HCT116 (cell line): ENCODE measurements around the gene TMEM52. TPM values are rescaled to one million over a fixed set of nuclear protein-coding genes. Genes with fewer than 3 reads are reported as not detected.

Source experiments
- ATAC-seq: fragments of 200-7000 bp; cut with Tn5 transposase; 2 replicates; pipeline ENCODE4 v1.9.1; 2020; ENCODE audit warnings: mild to moderate bottlenecking, moderate library complexity
- BruUV-seq: library from RNA; stranded (reverse); fragments of 400-500 nt; replicated peaks from 2 replicates; lab custom pipeline; 2021; lab: Mats Ljungman, UMichigan
- CTCF ChIA-PET: fragments of 300-600 bp; sonication (Branson Sonifier 250); formaldehyde crosslinking; loops from one replicate; lab custom pipeline; 2021; ENCODE audit warnings: antibody characterized with exemption; lab: Charles Lee
- POLR2A ChIA-PET: fragments of 300-600, 350-600 bp; sonication (Branson Sonifier 250); formaldehyde crosslinking; loops from one replicate; lab custom pipeline; 2021; ENCODE audit warnings: antibody characterized with exemption; lab: Charles Lee
- RAD21 ChIA-PET, 2 experiments: fragments of 300-600 bp; sonication (Branson Sonifier 250); formaldehyde crosslinking; loops; one replicate each; lab custom pipeline; 2023; ENCODE audit warnings: low total read pairs in 2 of 2; ENCODE audit not compliant: uncharacterized antibody in 2 of 2, unreplicated experiment in 2 of 2, low non-redundant PET in 1 of 2; lab: Charles Lee
- DNase-seq: peaks from one replicate; pipeline ENCODE4 v3.0.0-alpha.2; 2010; ENCODE audit warnings: low read depth, low spot score
- H2AFZ ChIP-seq: fragments of 200-600 bp; shearing (Covaris generic), sonication (generic); 2 replicates; pipeline ENCODE4 v1.6.1; 2017; ENCODE audit warnings: low read depth, mixed run types, mixed read lengths, antibody characterized with exemption, low read length; ENCODE audit not compliant: poor library complexity, severe bottlenecking
- H3K27ac ChIP-seq: 2 replicates; pipeline ENCODE4 v1.5.1; 2012; ENCODE audit warnings: low read depth, low read length
- H3K27me3 ChIP-seq: fragments of 200-600 bp; sonication (generic); 2 replicates; pipeline ENCODE4 v1.6.1; 2016; ENCODE audit warnings: mixed run types, low read length, mixed read lengths; ENCODE audit not compliant: insufficient read depth
- H3K36me3 ChIP-seq, 2 experiments: fragments of 200-500 bp in 1 of 2; fragments of 200-600 bp in 1 of 2; sonication (Bioruptor generic) in 1 of 2; sonication (generic) in 1 of 2; 2 replicates each; pipeline versions ENCODE4 v1.5.1 to v1.6.1; 2014 to 2016; ENCODE audit warnings: low read length in 2 of 2, inconsistent platforms in 1 of 2, mixed read lengths in 1 of 2, mixed run types in 1 of 2; ENCODE audit not compliant: insufficient read depth in 2 of 2, control insufficient read depth in 1 of 2
- H3K4me1 ChIP-seq, 2 experiments: fragments of 200-600 bp in 1 of 2; sonication (generic) in 1 of 2; 2 replicates each; pipeline versions ENCODE4 v1.5.1 to v1.6.1; 2012 to 2017; ENCODE audit warnings: low read length in 2 of 2, inconsistent platforms in 1 of 2, mild to moderate bottlenecking in 1 of 2, mixed read lengths in 1 of 2, mixed run types in 1 of 2, moderate library complexity in 1 of 2; ENCODE audit not compliant: insufficient read depth in 2 of 2, control insufficient read depth in 1 of 2
- H3K4me2 ChIP-seq: fragments of 200-600 bp; sonication (generic); 2 replicates; pipeline ENCODE4 v1.6.1; 2017; ENCODE audit warnings: mixed run types, low read length, mixed read lengths
- H3K4me3 ChIP-seq, 2 experiments: fragments of 200-600 bp in 1 of 2; sonication (generic) in 1 of 2; replicated peaks in 1 of 2; 2 replicates each; pipeline ENCODE4 v1.5.1; 2011 to 2016; ENCODE audit warnings: low read length in 2 of 2, control low read depth in 1 of 2, low read depth in 1 of 2, mild to moderate bottlenecking in 1 of 2, mixed read lengths in 1 of 2, mixed run types in 1 of 2
- H3K79me2 ChIP-seq: fragments of 200-600 bp; sonication (generic); 2 replicates; pipeline ENCODE4 v1.6.1; 2017; ENCODE audit warnings: mild to moderate bottlenecking, mixed run types, low read length, moderate library complexity, mixed read lengths; ENCODE audit not compliant: insufficient read depth
- H3K9ac ChIP-seq: fragments of 200-600 bp; sonication (generic); 2 replicates; pipeline ENCODE4 v1.6.1; 2016; ENCODE audit warnings: low read length, mixed read lengths
- H3K9me2 ChIP-seq: fragments of 200-600 bp; sonication (generic), shearing (Covaris generic); 2 replicates; pipeline ENCODE4 v1.6.1; 2017; ENCODE audit warnings: mixed run types, mild to moderate bottlenecking, moderate library complexity; ENCODE audit not compliant: insufficient read depth
- H3K9me3 ChIP-seq, 2 experiments: fragments of 200-500 bp in 1 of 2; fragments of 200-600 bp in 1 of 2; sonication (Bioruptor generic) in 1 of 2; sonication (generic) in 1 of 2; 2 replicates each; pipeline ENCODE4 v1.6.1; 2014 to 2017; ENCODE audit warnings: low read length in 2 of 2, mixed read lengths in 2 of 2, inconsistent platforms in 1 of 2, low read depth in 1 of 2, mild to moderate bottlenecking in 1 of 2, mixed run types in 1 of 2, moderate library complexity in 1 of 2; ENCODE audit not compliant: control insufficient read depth in 1 of 2, insufficient read depth in 1 of 2
- H4K20me1 ChIP-seq: fragments of 200-600 bp; sonication (generic), shearing (Covaris generic); 2 replicates; pipeline ENCODE4 v1.6.1; 2017; ENCODE audit warnings: mixed run types, mild to moderate bottlenecking, moderate library complexity; ENCODE audit not compliant: insufficient read depth
- ATF3 ChIP-seq: IDR thresholded peaks from 2 replicates; pipeline ENCODE4 v1.6.1; 2012
- CEBPB ChIP-seq: IDR thresholded peaks from 2 replicates; pipeline ENCODE4 v1.6.1; 2012; ENCODE audit warnings: low read depth
- CTCF ChIP-seq, 3 experiments: fragments of 200-600 bp in 1 of 3; sonication (generic) in 1 of 3; IDR thresholded peaks in 2 of 3; conservative IDR thresholded peaks in 1 of 3; 2 replicates each; pipeline ENCODE4 v1.5.1; 2012 to 2017; ENCODE audit warnings: low read depth in 2 of 3, low read length in 2 of 3, antibody characterized with exemption in 1 of 3, borderline replicate concordance in 1 of 3, control low read depth in 1 of 3, mild to moderate bottlenecking in 1 of 3, mixed read lengths in 1 of 3, mixed run types in 1 of 3, moderate library complexity in 1 of 3; ENCODE audit not compliant: insufficient read depth in 1 of 3
- ELF1 ChIP-seq: IDR thresholded peaks from 2 replicates; pipeline ENCODE4 v1.6.1; 2012; ENCODE audit warnings: low read depth, borderline replicate concordance
- EZH2 ChIP-seq: fragments of 200-600 bp; sonication (generic); IDR thresholded peaks from 2 replicates; pipeline ENCODE4 v1.6.1; 2017; ENCODE audit warnings: antibody characterized with exemption, mixed run types
- MAX ChIP-seq: IDR thresholded peaks from 2 replicates; pipeline ENCODE4 v1.6.1; 2012
- POLR2AphosphoS5 ChIP-seq: IDR thresholded peaks from 2 replicates; pipeline ENCODE4 v1.6.1; 2011; ENCODE audit warnings: mild to moderate bottlenecking, low read depth, low read length, moderate library complexity
- RAD21 ChIP-seq: IDR thresholded peaks from 2 replicates; pipeline ENCODE4 v1.6.1; 2012; ENCODE audit warnings: low read depth, mild to moderate bottlenecking
- SRF ChIP-seq: IDR thresholded peaks from 2 replicates; pipeline ENCODE4 v1.6.1; 2012; ENCODE audit warnings: low read depth
- TCF7L2 ChIP-seq: IDR thresholded peaks from 2 replicates; pipeline ENCODE4 v1.7.0; 2011; ENCODE audit warnings: borderline replicate concordance, inconsistent platforms; ENCODE audit not compliant: insufficient read depth, insufficient read length; ENCODE audit errors: extremely low read depth
- YY1 ChIP-seq: IDR thresholded peaks from 2 replicates; pipeline ENCODE4 v1.6.1; 2011; ENCODE audit warnings: low read length, low read depth, moderate library complexity, mild to moderate bottlenecking; ENCODE audit not compliant: insufficient replicate concordance; ENCODE audit errors: extremely low read depth
- ZBTB33 ChIP-seq: IDR thresholded peaks from 2 replicates; pipeline ENCODE4 v1.6.1; 2011; ENCODE audit warnings: mild to moderate bottlenecking, low read length, moderate library complexity; ENCODE audit not compliant: insufficient replicate concordance; ENCODE audit errors: extremely low read depth
- intact Hi-C: fragments of 100-400 bp; cut with micrococcal nuclease; formaldehyde crosslinking; loops from 2 replicates; pipeline ENCODE4 v1.10.0; 2022
- total RNA-seq: library from RNA; stranded (reverse); gene quantifications from one replicate; pipeline ENCODE4 v1.2.1, GENCODE V29; 2021; ENCODE audit not compliant: unreplicated experiment
- TF ChIP-seq, protein P1 (sequence below): IDR thresholded peaks from 2 replicates; pipeline ENCODE4 v1.6.1; 2012; ENCODE audit warnings: low read depth

TMEM52 gene
- total RNA-seq, 1 experiment from 2014 or later: 27.5 TPM

GRCh38 chr1:1921901-1922701 lies 3.0 kb upstream of the TMEM52 start:
- Histone ChIP-seq H2AFZ (no peak overlapping the region), H3K9me2 (no peaks in the 10 kb centered on the region), H3K4me3 (no peak overlapping the region), H3K36me3 (no peaks in the 10 kb centered on the region), H3K79me2 (0 out of 2 replicates have a peak, but pooled peaks cover 8% of the 10 kb centered on the region), H3K4me1 (peaks cover 11 to 29% of the 10 kb centered on the region in 2 experiments), H4K20me1 (no peaks in the 10 kb centered on the region), H3K9me3 (no peaks in the 10 kb centered on the region), H3K4me2 (no peak overlapping the region), H3K27me3 (no peaks in the 10 kb centered on the region), H3K27ac (no peak overlapping the region), H3K9ac (no peak overlapping the region)
- no peak for TF ChIP-seq SRF
- TF ChIP-seq EZH2: no peak
- TF ChIP-seq, protein P1, sequence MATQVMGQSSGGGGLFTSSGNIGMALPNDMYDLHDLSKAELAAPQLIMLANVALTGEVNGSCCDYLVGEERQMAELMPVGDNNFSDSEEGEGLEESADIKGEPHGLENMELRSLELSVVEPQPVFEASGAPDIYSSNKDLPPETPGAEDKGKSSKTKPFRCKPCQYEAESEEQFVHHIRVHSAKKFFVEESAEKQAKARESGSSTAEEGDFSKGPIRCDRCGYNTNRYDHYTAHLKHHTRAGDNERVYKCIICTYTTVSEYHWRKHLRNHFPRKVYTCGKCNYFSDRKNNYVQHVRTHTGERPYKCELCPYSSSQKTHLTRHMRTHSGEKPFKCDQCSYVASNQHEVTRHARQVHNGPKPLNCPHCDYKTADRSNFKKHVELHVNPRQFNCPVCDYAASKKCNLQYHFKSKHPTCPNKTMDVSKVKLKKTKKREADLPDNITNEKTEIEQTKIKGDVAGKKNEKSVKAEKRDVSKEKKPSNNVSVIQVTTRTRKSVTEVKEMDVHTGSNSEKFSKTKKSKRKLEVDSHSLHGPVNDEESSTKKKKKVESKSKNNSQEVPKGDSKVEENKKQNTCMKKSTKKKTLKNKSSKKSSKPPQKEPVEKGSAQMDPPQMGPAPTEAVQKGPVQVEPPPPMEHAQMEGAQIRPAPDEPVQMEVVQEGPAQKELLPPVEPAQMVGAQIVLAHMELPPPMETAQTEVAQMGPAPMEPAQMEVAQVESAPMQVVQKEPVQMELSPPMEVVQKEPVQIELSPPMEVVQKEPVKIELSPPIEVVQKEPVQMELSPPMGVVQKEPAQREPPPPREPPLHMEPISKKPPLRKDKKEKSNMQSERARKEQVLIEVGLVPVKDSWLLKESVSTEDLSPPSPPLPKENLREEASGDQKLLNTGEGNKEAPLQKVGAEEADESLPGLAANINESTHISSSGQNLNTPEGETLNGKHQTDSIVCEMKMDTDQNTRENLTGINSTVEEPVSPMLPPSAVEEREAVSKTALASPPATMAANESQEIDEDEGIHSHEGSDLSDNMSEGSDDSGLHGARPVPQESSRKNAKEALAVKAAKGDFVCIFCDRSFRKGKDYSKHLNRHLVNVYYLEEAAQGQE: no peak
- TF ChIP-seq MAX: no peak
- TF ChIP-seq ZBTB33: no peak
- TF ChIP-seq POLR2AphosphoS5: no peak
- TF ChIP-seq ATF3: no peak
- no peak for TF ChIP-seq ELF1
- TF ChIP-seq CTCF (IDR thresholded peaks at IDR 0.05 in 2 of 3, conservative IDR thresholded peaks at IDR 0.05 in 1 of 3; ENCODE audit: borderline replicate concordance in 1 of 3, insufficient read depth in 1 of 3, low read depth in 2 of 3, low read length in 2 of 3): no peak
- TF ChIP-seq YY1: no peak
- TF ChIP-seq RAD21: no peak
- no peak for TF ChIP-seq CEBPB
- no peak for TF ChIP-seq TCF7L2
- CTCF ChIA-PET: no interaction called here
- DNase-seq (no peak), ATAC-seq (no peak)
- no TSS peak for BruUV-seq
- POLR2A ChIA-PET: no interaction called here
- intact Hi-C loops: no loop called here
- RAD21 ChIA-PET: no interaction called here
